WERI-Rb-1 (cell line): Measurements from ENCODE around the gene CCDC137.
A peak's percentile ranks its signal among the peaks of the same experiment; 100 is the strongest.

Experiments
- DNase-seq: peaks from one replicate; pipeline ENCODE4 v3.0.0-alpha.2; 2020
- H3K27ac ChIP-seq: fragments of 250-450 bp; sonication (Bioruptor Pico); 2 replicates; pipeline ENCODE4 v1.5.1; 2020; ENCODE audit warnings: mild to moderate bottlenecking, moderate library complexity
- H3K27me3 ChIP-seq: fragments of 250-450 bp; sonication (Bioruptor Pico); 2 replicates; pipeline ENCODE4 v1.5.1; 2021; ENCODE audit warnings: mild to moderate bottlenecking, low read depth, moderate library complexity; ENCODE audit not compliant: insufficient read depth, severe bottlenecking
- H3K36me3 ChIP-seq: fragments of 250-450 bp; sonication (Bioruptor Pico); 2 replicates; pipeline ENCODE4 v1.5.1; 2020; ENCODE audit warnings: mild to moderate bottlenecking, moderate library complexity
- H3K4me3 ChIP-seq: 2 replicates; pipeline ENCODE4 v1.5.1; 2011; ENCODE audit warnings: low read depth, mild to moderate bottlenecking, control low read depth, low read length
- H3K9me3 ChIP-seq: fragments of 250-450 bp; sonication (Bioruptor Pico); 2 replicates; pipeline ENCODE4 v1.5.1; 2021; ENCODE audit warnings: mild to moderate bottlenecking, moderate library complexity; ENCODE audit not compliant: severe bottlenecking
- TF ChIP-seq, protein P1 (sequence below): IDR thresholded peaks from 2 replicates; pipeline ENCODE4 v1.5.1; 2011; ENCODE audit warnings: low read depth, mild to moderate bottlenecking, control low read depth, inconsistent platforms, low read length

CCDC137 gene

DNA sequence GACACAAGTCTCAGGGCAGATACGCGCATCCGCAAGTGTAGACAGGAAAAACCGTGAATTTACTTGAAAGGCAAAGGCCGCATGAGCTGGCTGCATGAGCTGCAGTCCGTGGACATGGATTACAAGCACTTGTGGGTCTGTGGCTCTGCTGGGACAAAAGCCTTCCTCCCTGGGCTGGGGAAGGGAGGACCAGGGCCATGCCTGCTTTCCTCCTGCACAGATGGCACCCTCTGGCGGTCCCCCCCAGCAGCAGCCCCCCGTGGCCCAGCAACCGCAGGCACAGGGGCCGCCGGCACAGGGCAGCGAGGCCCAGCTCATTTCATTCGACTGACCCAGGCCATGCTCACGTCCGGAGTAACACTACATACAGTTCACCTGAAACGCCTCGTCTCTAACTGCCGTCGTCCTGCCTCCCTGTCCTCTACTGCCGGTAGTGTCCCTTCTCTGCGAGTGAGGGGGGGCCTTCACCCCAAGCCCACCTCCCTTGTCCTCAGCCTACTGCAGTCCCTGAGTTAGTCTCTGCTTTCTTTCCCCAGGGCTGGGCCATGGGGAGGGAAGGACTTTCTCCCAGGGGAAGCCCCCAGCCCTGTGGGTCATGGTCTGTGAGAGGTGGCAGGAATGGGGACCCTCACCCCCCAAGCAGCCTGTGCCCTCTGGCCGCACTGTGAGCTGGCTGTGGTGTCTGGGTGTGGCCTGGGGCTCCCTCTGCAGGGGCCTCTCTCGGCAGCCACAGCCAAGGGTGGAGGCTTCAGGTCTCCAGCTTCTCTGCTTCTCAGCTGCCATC, 34.9 kb downstream of the CCDC137 start:
- Histone ChIP-seq H3K9me3 (no peaks in the 10 kb centered on the region), H3K27me3 (no peaks in the 10 kb centered on the region), H3K36me3 (peaks cover 95% of the 10 kb centered on the region), H3K4me3 (peak overlapping the region; percentile 68), H3K27ac (peak overlapping the region; percentile 97)
- TF ChIP-seq, protein P1, sequence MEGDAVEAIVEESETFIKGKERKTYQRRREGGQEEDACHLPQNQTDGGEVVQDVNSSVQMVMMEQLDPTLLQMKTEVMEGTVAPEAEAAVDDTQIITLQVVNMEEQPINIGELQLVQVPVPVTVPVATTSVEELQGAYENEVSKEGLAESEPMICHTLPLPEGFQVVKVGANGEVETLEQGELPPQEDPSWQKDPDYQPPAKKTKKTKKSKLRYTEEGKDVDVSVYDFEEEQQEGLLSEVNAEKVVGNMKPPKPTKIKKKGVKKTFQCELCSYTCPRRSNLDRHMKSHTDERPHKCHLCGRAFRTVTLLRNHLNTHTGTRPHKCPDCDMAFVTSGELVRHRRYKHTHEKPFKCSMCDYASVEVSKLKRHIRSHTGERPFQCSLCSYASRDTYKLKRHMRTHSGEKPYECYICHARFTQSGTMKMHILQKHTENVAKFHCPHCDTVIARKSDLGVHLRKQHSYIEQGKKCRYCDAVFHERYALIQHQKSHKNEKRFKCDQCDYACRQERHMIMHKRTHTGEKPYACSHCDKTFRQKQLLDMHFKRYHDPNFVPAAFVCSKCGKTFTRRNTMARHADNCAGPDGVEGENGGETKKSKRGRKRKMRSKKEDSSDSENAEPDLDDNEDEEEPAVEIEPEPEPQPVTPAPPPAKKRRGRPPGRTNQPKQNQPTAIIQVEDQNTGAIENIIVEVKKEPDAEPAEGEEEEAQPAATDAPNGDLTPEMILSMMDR, result peak; percentile 46
- no peak for DNase-seq

DNA sequence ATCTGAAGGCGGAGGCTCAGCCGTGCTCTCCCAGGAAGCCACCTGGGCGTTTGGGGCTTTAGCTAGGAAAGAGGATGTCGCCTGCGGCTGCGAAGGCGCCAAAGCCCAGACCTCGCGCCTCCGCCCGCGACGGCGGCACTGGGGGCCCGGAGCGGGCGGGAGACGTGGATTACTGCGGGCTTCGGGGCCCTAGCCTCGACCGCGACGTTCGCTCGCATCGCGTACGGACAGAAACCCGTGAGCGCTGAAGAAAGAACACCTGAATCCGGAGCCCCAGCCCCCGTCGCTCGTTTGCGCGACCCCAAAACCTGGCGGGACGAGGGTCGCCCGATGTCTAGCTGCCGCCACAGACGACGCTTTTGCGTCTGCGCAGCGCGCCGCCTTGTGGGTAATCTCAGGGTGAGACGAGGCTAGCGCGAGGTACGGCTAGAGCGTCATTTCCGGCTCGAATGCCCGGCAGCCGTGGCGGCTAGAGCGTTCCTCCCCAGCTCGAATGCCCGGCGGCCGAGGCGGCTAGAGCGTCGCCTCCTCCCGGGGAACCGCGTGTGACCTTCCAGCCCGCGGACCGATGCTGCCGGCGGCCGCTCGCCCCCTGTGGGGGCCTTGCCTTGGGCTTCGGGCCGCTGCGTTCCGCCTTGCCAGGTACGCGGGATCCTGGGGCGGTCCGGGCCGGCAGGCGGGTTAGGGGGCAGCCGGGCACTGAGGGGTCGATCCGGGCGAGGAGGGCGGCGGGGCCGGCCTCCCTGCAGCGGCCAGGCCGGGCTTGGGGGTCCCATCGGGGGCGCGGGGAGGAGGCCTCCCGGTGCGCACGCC, 36.6 kb downstream of the CCDC137 start, which contains the start of gene MRPL12:
TSS of gene MRPL12 (plus strand) at position 434 of the 813 bp plus-strand sequence. CDS start at position 569, 135 bp downstream.
- peak; percentile 97 for DNase-seq
- TF ChIP-seq, protein P1, result peak; percentile 26; the same call in 1 of the 2 replicates
- H3K4me3 ChIP-seq, result peak within 1 kb of the TSS; percentile 68
- H3K27ac ChIP-seq, result peak within 1 kb of the TSS; percentile 97
- H3K36me3 ChIP-seq, result peaks cover 95% of the 10 kb centered on the region
- H3K27me3 ChIP-seq, result no peaks in the 10 kb centered on the region
- H3K9me3 ChIP-seq, result no peaks in the 10 kb centered on the region

DNA sequence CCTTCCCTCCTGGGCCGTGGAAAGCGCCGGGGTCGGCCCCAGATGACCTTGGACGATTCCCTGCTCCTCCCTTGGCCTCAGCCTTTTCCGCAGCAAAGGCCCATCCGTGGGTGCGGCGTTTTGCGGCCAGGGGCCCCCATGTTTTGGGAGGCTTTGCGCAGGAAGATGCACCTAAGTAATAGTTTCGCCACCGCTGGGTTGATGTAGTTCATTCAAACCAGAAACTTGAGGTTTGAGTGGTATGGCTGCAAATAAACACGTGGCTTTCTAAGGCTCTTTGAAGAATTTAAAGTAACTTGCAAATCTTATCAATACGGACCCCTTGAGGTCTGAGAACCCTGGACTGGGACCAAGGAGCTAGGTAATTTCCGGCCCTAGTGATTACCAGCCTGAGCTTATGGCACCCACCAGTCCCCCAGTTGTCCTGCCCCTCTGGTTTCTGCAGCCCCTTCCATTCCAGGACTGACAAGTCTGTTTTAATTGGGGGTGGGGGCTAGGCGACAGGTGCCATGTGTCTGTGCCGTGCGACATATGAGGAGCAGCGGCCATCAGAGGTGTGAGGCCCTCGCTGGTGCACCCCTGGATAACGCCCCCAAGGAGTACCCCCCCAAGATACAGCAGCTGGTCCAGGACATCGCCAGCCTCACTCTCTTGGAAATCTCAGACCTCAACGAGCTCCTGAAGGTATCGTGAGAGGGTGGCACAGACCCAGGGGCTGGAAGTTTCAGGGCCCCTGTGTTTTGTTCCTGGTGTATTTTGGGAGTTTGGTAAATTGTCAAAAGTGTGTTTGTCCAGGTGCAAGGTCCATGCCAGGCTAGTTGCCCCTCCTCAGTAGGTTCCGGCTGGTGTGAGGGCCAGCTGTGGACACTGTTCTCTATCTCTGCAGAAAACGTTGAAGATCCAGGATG, 37.5 kb downstream of the CCDC137 start:
- TF ChIP-seq, protein P1, result no peak
- Histone ChIP-seq H3K9me3 (no peaks in the 10 kb centered on the region), H3K27ac (peak overlapping the region; percentile 97), H3K36me3 (peaks cover 95% of the 10 kb centered on the region), H3K27me3 (no peaks in the 10 kb centered on the region), H3K4me3 (peak overlapping the region; percentile 68)
- DNase-seq, result no peak

DNA sequence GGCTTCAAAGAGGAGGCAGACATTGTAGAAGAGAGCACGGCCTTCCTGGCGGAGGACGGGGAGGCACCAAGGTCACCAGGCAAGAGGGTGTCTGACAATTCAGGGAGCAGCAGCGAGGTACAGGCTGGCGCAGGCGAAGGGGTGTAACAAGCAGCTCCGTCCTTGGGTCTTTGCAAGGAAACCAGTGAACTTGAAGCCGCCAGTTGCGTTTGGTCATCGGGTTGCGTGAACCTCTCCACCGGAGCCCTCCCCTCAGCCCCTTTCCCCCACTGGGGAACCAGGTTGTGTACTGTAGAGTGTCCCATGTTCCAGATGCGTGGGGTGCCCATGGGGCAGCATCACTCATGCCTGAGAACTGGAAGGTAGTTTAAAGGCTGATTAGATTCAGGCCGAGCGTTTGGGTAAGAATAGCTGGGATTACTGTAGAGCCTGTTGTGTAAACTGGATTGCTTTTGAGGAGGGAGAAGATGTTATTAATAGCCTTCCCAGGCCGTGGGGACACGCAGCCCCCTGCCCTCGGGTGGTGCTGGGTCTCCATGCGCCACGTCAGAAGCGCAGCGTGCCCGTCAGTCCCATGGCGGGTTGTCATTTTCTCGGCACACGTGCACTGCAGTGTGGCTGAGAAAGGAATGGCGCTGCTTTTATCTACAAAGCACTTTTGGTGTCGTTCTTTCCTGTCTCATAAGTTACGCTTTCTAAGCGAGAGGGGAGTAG, 39.1 kb downstream of the CCDC137 start:
- Histone ChIP-seq H3K27ac (no peak overlapping the region), H3K27me3 (no peaks in the 10 kb centered on the region), H3K4me3 (no peak overlapping the region), H3K9me3 (no peaks in the 10 kb centered on the region), H3K36me3 (peaks cover 81% of the 10 kb centered on the region)
- DNase-seq, result no peak
- TF ChIP-seq, protein P1, result no peak

DNA sequence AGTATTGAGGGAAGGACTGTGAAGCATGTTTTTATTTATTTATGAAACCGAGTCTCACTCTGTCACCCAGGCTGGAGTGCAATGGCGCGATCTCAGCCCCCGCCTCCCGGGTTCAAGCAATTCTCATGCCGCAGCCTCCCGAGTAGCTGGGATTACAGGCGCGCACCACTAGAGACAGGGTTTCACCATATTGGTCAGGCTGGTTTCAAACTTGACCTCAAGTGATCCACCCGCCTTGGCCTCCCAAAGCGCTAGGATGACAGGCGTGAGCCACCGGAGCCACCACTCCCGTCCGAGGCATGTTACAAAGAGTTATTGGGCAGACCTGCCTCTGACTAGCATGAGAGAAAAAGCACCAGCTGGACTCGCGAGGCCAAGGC, 39.7 kb downstream of the CCDC137 start:
- Histone ChIP-seq H3K27me3 (no peaks in the 10 kb centered on the region), H3K27ac (no peak overlapping the region), H3K9me3 (no peaks in the 10 kb centered on the region), H3K4me3 (no peak overlapping the region), H3K36me3 (peaks cover 76% of the 10 kb centered on the region)
- no peak for DNase-seq
- TF ChIP-seq, protein P1, result no peak
